Astrocyte (in vitro differentiated cells and primary cell): Measurements from ENCODE around the gene PIGU. TPM values are rescaled to one million over a fixed set of nuclear protein-coding genes. Genes with fewer than 3 reads are reported as not detected.

Experiments
- DNase-seq: peaks from one replicate; pipeline ENCODE4 v3.0.0-alpha.2; 2010; ENCODE audit warnings: low read depth
- FAIRE-seq: peaks from 2 replicates; lab custom pipeline; 2011; peaks lifted over from hg19 to GRCh38; lab: Jason Lieb, UNC
- H2AFZ ChIP-seq: 2 replicates; pipeline ENCODE4 v1.6.0; 2012; ENCODE audit warnings: low read depth, low read length, inconsistent platforms
- H3K27ac ChIP-seq: 2 replicates; pipeline ENCODE4 v1.5.1; 2011; ENCODE audit warnings: low read depth, low read length, inconsistent platforms
- H3K27me3 ChIP-seq: 2 replicates; pipeline ENCODE4 v1.6.0; 2011; ENCODE audit warnings: low read length, inconsistent platforms; ENCODE audit not compliant: insufficient read depth
- H3K36me3 ChIP-seq: 2 replicates; pipeline ENCODE4 v1.5.1; 2011; ENCODE audit warnings: low read length, inconsistent platforms; ENCODE audit not compliant: insufficient read depth
- H3K4me1 ChIP-seq: 2 replicates; pipeline ENCODE4 v1.5.1; 2011; ENCODE audit warnings: low read length, inconsistent platforms; ENCODE audit not compliant: insufficient read depth
- H3K4me2 ChIP-seq: 2 replicates; pipeline ENCODE4 v1.6.0; 2012; ENCODE audit warnings: low read length, inconsistent platforms
- H3K4me3 ChIP-seq: 2 replicates; pipeline ENCODE4 v1.5.1; 2011; ENCODE audit warnings: low read depth, mild to moderate bottlenecking, low read length, inconsistent platforms; ENCODE audit not compliant: insufficient read depth
- H3K79me2 ChIP-seq: 2 replicates; pipeline ENCODE4 v1.6.0; 2012; ENCODE audit warnings: mild to moderate bottlenecking, low read length, inconsistent platforms; ENCODE audit not compliant: insufficient read depth
- H3K9ac ChIP-seq: 2 replicates; pipeline ENCODE4 v1.6.0; 2012; ENCODE audit warnings: mild to moderate bottlenecking, low read length, inconsistent platforms
- H3K9me3 ChIP-seq: 2 replicates; pipeline ENCODE4 v1.5.1; 2012; ENCODE audit warnings: low read depth, mild to moderate bottlenecking, low read length, inconsistent platforms; ENCODE audit not compliant: insufficient read depth
- H4K20me1 ChIP-seq: 2 replicates; pipeline ENCODE4 v1.6.0; 2012; ENCODE audit warnings: low read length, inconsistent platforms; ENCODE audit not compliant: insufficient read depth
- H3K27ac Mint-ChIP-seq: one replicate; pipeline ENCODE4 v1.8.0; 2021; ENCODE audit warnings: mild to moderate bottlenecking, mixed read lengths; ENCODE audit not compliant: unreplicated experiment
- H3K27me3 Mint-ChIP-seq: one replicate; pipeline ENCODE4 v1.8.0; 2021; ENCODE audit warnings: low read depth, mixed read lengths; ENCODE audit not compliant: unreplicated experiment
- H3K36me3 Mint-ChIP-seq: one replicate; pipeline ENCODE4 v1.8.0; 2021; ENCODE audit warnings: low read depth, mixed read lengths; ENCODE audit not compliant: unreplicated experiment
- H3K4me1 Mint-ChIP-seq: one replicate; pipeline ENCODE4 v1.8.0; 2021; ENCODE audit warnings: low read depth, mixed read lengths; ENCODE audit not compliant: unreplicated experiment
- H3K4me3 Mint-ChIP-seq: one replicate; pipeline ENCODE4 v1.8.0; 2021; ENCODE audit warnings: mild to moderate bottlenecking, moderate library complexity, mixed read lengths; ENCODE audit not compliant: unreplicated experiment
- H3K9me3 Mint-ChIP-seq: one replicate; pipeline ENCODE4 v1.8.0; 2021; ENCODE audit warnings: mild to moderate bottlenecking, mixed read lengths; ENCODE audit not compliant: unreplicated experiment
- CTCF ChIP-seq: IDR thresholded peaks from 2 replicates; pipeline ENCODE4 v1.5.1; 2011; ENCODE audit warnings: low read depth, mild to moderate bottlenecking, inconsistent platforms, low read length, moderate library complexity; ENCODE audit not compliant: insufficient read depth
- EZH2 ChIP-seq: IDR thresholded peaks from 2 replicates; pipeline ENCODE4 v1.6.1; 2012; ENCODE audit warnings: mild to moderate bottlenecking, low read length, inconsistent platforms; ENCODE audit not compliant: insufficient read depth
- total RNA-seq: library from RNA; stranded (reverse); gene quantifications from 2 replicates; pipeline ENCODE4 v1.2.1, GENCODE V29; 2021

Gene PIGU
- total RNA-seq, 1 donor from 2014 or later, result 16.7 TPM

GRCh38 chr20:34535857-34536256 lies 141.0 kb downstream of the PIGU start:
- H3K4me1 Mint-ChIP-seq, result no peaks in the 10 kb centered on the region
- Histone ChIP-seq H3K9ac (no peak overlapping the region), H3K27ac (no peak overlapping the region), H4K20me1 (peaks cover 66% of the 10 kb centered on the region), H3K4me3 (no peak overlapping the region), H3K4me1 (no peaks in the 10 kb centered on the region), H3K9me3 (no peaks in the 10 kb centered on the region), H3K36me3 (peaks cover 68% of the 10 kb centered on the region), H2AFZ (no peak overlapping the region), H3K27me3 (no peaks in the 10 kb centered on the region), H3K79me2 (peaks cover 20% of the 10 kb centered on the region), H3K4me2 (no peak overlapping the region)
- H3K27me3 Mint-ChIP-seq, result no peaks in the 10 kb centered on the region
- no peaks in the 10 kb centered on the region for H3K9me3 Mint-ChIP-seq
- H3K36me3 Mint-ChIP-seq, result peaks cover 16% of the 10 kb centered on the region
- no peak overlapping the region for H3K27ac Mint-ChIP-seq
- FAIRE-seq (no peak), DNase-seq (no peak)
- no peak for TF ChIP-seq CTCF
- TF ChIP-seq EZH2, result no peak
- H3K4me3 Mint-ChIP-seq, result no peak overlapping the region

GRCh38 chr20:34535301-34535840 lies 141.5 kb downstream of the PIGU start:
- Mint-ChIP-seq H3K4me1 (no peaks in the 10 kb centered on the region), H3K36me3 (peaks cover 11% of the 10 kb centered on the region)

More at GRCh38 chr20:34535301-34535840, 141.5 kb downstream of the PIGU start:
- Histone ChIP-seq H3K9ac (no peak overlapping the region), H3K79me2 (peaks cover 24% of the 10 kb centered on the region), H3K9me3 (no peaks in the 10 kb centered on the region), H3K27ac (no peak overlapping the region), H3K36me3 (peaks cover 68% of the 10 kb centered on the region), H3K4me1 (no peaks in the 10 kb centered on the region), H2AFZ (no peak overlapping the region), H4K20me1 (peaks cover 71% of the 10 kb centered on the region), H3K4me3 (no peak overlapping the region), H3K27me3 (no peaks in the 10 kb centered on the region), H3K4me2 (no peak overlapping the region)
- H3K4me3 Mint-ChIP-seq, result no peak overlapping the region
- no peak for DNase-seq
- TF ChIP-seq EZH2 (no peak), CTCF (no peak)
- no peaks in the 10 kb centered on the region for H3K27me3 Mint-ChIP-seq
- no peak for FAIRE-seq
- no peaks in the 10 kb centered on the region for H3K9me3 Mint-ChIP-seq
- no peak overlapping the region for H3K27ac Mint-ChIP-seq
